Measurements from ENCODE around the gene HSD11B1. TPM values are rescaled to one million over a fixed set of nuclear protein-coding genes. Genes with fewer than 3 reads are reported as not detected.

Gene HSD11B1
- total and polyA plus RNA-seq, 2 donors (not counting 3 experiments of a cell fraction or from before 2014, with no cell fraction given): not detected

GRCh38 chr1:209702832-209703231 is 1.8 kb upstream of the HSD11B1 start:
- intact Hi-C loops (cut with micrococcal nuclease): no loop called here
- no peak for TF ChIP-seq FOS (IDR thresholded peaks at IDR 0.05; ENCODE audit: borderline replicate concordance, insufficient read depth, low read length)
- TF ChIP-seq POLR2AphosphoS5 (IDR thresholded peaks at IDR 0.05; ENCODE audit: insufficient read depth, low read depth, low read length): no peak
- no peak for TF ChIP-seq EZH2 (IDR thresholded peaks at IDR 0.05; ENCODE audit: borderline replicate concordance, low read depth, low read length, severe bottlenecking)
- no peak for TF ChIP-seq GATA2 (IDR thresholded peaks at IDR 0.05; ENCODE audit: insufficient read depth, insufficient read length, low read depth, low read length)
- TF ChIP-seq JUN (IDR thresholded peaks at IDR 0.05; ENCODE audit: borderline replicate concordance, insufficient read depth, insufficient read length, low read depth): no peak
- no peak for TF ChIP-seq CTCF (IDR thresholded peaks at IDR 0.05; ENCODE audit: extremely low read depth in 1 of 2, insufficient read depth in 1 of 2, low read depth in 1 of 2, low read length in 2 of 2)
- TF ChIP-seq MYC (IDR thresholded peaks at IDR 0.05; ENCODE audit: low read depth, low read length): no peak
- TF ChIP-seq MAX (IDR thresholded peaks at IDR 0.05; ENCODE audit: insufficient read depth, insufficient read length): no peak
- TF ChIP-seq POLR2A (IDR thresholded peaks at IDR 0.05; ENCODE audit: low read depth, low read length): no peak
- FAIRE-seq (no peak), DNase-seq (ENCODE audit: low read depth, low spot score) (no peak)
- Histone ChIP-seq H3K9me1 (replicated peaks; ENCODE audit: control insufficient read depth, extremely low read depth, insufficient read depth, low read length) (no peaks in the 10 kb centered on the region), H3K9ac (replicated peaks; ENCODE audit: extremely low read depth, insufficient read depth, low read length) (no peak overlapping the region), H3K4me1 (ENCODE audit: control insufficient read depth, extremely low read depth, insufficient read depth, low read length) (peaks cover 5% of the 10 kb centered on the region), H2AFZ (ENCODE audit: low read depth, low read length) (no peak overlapping the region), H3K4me3 (replicated peaks in 1 of 3; ENCODE audit: insufficient read depth in 1 of 3, low read depth in 1 of 3, low read length in 3 of 3) (no peak overlapping the region), H4K20me1 (replicated peaks; ENCODE audit: control insufficient read depth, extremely low read depth, insufficient read depth, low read length) (no peaks in the 10 kb centered on the region), H3K27ac (ENCODE audit: insufficient read depth, low read depth, low read length) (no peak overlapping the region), H3K27me3 (ENCODE audit: control insufficient read depth in 2 of 2, insufficient read depth in 2 of 2, low read length in 2 of 2) (peaks cover 0 to 2% of the 10 kb centered on the region in 2 experiments), H3K79me2 (ENCODE audit: control insufficient read depth, insufficient read depth, low read length) (no peaks in the 10 kb centered on the region), H3K9me3 (replicated peaks; ENCODE audit: control insufficient read depth, insufficient read depth, low read length) (no peaks in the 10 kb centered on the region), H3K4me2 (ENCODE audit: insufficient read depth, low read length) (no peak overlapping the region), H3K36me3 (ENCODE audit: control insufficient read depth in 2 of 2, extremely low read depth in 1 of 2, insufficient read depth in 2 of 2, low read length in 2 of 2) (no peaks in the 10 kb centered on the region)
- no TSS peak for BruUV-seq (replicated peaks)
- ChIA-PET POLR2A (no interaction called here), CTCF (interaction anchor here (0.7 to 1.3 kb wide), 3 partner anchors 12 to 133 kb away, joined by 3 read pairs; no protein-coding TSS in a partner anchor)
- dilution Hi-C loops (cut with MboI; ENCODE audit: extremely low pct_ligation_motif_present, low sequenced_read_pairs): no loop called here

Data from endothelial cell of umbilical vein (primary cell).